Measurements from ENCODE around the gene PSMC1.

The PSMC1 gene

GRCh38 chr14:90302529-90303303 lies 46.4 kb downstream of the PSMC1 start:
- DNase-seq: no peak

GRCh38 chr14:90303473-90303872 lies 47.1 kb downstream of the PSMC1 start:
- DNase-seq: no peak

DNA sequence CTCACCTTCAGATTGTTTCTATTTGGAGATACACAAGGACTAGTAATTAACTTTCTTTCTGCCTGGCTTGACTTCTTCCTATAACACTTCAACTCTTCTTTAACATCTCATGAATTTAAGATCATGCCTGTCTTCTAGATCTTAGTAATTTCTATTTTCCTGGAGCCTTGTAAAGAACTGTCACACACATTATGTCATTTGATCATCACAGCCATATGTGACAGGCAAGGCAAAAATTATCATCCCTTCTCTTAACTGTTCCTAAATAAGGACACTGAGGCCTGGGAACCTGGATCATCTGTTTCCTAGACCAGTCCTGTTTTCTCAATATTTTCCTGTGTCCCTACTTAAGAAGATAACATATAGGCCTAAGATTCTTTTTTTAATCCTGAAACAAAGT lies 48.1 kb downstream of the PSMC1 start:
- no peak for DNase-seq

GRCh38 chr14:90305176-90305601 lies 48.8 kb downstream of the PSMC1 start:
- no peak for DNase-seq

DNA sequence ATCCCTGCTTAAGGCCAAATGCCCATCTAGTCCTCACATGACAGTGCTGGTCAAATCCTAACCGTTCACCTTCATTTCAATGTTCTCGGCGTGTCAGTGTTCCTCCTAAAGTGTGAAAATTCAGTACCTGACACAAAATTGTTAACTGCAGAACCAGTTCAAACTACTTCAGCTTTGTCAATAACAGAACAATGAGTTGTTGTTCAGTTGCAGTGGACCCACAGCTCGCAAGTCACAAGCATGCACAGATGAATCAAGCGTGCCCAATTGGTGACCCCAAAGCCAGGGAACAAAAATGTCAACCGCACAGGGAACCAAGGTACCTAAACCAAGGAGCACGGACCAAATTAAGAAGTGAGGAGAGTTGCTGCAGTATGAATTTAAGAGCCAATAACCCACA lies 52.2 kb downstream of the PSMC1 start:
- DNase-seq: no peak

DNA sequence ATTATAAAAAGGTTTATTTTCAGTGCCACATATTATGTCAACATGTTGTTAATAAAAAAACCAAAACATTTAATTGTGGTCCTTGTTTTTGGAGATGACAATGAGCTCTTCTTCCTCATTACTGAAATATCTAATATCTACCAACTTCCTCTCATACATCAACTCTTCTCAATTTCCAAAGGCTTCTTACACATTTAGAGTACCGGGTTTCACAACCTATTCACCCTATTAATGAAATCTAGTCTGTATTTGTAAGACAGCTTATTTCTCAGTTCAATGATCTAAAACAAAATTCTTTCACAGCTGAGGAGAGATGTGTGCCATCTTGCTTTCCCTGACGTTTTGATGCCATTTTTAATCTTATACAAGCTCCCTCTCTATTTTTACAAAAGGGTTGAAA lies 60.9 kb downstream of the PSMC1 start:
- no peak for DNase-seq

DNA sequence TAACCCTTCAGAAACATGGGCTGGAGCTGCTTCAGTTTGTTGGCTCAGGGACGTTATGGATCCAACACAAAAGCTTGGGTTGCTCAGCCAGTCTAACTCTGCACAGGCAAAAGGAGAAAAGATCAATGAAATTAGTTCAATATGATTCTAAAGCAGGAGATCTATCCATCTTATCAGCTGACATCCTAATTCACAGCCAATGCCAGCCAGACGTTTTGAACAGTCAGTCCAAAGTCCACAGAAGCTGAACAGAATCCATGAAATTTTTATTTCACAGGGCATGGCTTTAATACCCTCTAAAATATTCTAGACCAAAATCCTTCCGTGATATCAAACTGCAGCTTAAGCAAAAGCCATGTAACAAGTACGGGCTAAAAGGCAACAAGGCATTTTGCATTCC lies 61.7 kb downstream of the PSMC1 start:
- DNase-seq: no peak

- no peak for DNase-seq
Observed at GRCh38 chr14:90319173-90319572, 62.8 kb downstream of the PSMC1 start.

- DNase-seq: no peak
Observed at GRCh38 chr14:90319634-90320541, 63.5 kb downstream of the PSMC1 start.

- DNase-seq: no peak
Observed at GRCh38 chr14:90321891-90322290, 65.5 kb downstream of the PSMC1 start.
